Measurements from ENCODE around the gene SH3YL1.

The SH3YL1 gene

DNA sequence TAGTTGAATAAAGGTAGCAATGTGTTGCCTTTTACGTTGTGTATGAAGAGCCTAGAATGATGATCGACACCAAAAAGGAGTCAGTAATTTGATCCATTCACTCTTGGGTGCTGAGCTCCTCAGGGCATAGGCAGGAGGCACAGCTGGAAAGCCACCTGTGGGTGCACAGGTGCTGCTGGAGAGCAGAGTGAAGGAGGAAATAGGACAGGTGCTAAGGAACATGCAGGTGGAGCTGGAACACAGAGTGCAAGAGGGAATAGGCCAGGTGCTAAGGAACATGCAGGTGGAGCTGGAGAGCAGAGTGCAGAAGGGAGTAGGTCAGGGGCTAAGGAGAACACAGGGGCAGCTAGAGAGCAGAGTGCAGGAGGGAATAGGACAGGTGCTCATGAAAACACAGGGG is 86.1 kb downstream of the SH3YL1 start:
- no peak for DNase-seq (ENCODE audit: low spot score)

- no peak for DNase-seq (ENCODE audit: low spot score)
Observed at GRCh38 chr2:176917-177316, 86.9 kb downstream of the SH3YL1 start.

GRCh38 chr2:175880-176820 is 87.7 kb downstream of the SH3YL1 start:
- no peak for DNase-seq (ENCODE audit: low spot score)

DNA sequence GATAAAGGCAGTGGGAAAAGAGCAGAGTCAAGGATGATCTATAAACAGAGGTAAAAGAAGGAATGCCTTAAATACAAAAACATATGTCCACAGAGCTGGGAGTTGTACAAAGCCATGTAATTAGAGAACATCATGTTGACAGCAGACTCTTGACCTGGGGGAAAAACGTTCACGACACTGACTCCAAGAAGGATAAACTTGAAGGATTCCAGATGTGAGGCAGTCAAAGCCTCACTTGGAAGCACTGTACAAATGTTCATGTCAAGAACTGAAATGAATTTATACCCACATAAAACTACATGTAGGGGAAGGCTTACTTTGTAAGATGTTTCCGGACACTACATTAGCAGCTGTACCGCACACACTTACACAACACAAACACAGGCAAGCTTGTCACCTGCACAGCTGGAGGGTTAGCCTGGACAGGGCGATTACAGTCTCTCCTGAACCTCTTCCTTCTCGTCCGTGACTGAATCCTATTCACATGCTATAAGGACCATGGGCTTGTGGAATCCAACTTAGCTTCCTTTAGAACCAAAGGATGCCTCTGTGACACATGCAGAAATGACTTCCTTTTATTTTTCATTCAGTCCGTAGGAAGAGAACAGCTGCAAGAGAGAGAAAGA is 88.6 kb downstream of the SH3YL1 start:
- DNase-seq (ENCODE audit: low spot score): no peak

DNA sequence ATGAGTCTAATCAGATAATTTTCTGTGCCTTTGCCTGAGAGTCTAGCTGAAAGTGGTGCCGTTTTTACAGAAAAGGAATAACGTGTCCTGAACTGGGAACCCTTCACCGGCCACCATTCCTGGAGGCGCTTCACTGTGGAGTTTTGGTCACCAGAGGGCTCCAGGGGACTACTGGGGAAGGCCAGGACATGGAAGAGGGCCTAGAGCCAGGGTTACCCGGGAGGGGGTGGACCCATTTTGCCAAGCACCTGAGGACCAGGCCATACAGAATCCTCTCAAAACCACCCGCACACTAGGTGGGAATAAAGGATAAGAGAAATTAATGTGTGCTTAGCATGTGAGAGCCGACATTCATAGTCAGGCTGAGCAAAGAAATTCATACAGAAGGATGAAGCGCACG is 91.7 kb downstream of the SH3YL1 start:
- DNase-seq (ENCODE audit: low spot score): peak; percentile 25

DNA sequence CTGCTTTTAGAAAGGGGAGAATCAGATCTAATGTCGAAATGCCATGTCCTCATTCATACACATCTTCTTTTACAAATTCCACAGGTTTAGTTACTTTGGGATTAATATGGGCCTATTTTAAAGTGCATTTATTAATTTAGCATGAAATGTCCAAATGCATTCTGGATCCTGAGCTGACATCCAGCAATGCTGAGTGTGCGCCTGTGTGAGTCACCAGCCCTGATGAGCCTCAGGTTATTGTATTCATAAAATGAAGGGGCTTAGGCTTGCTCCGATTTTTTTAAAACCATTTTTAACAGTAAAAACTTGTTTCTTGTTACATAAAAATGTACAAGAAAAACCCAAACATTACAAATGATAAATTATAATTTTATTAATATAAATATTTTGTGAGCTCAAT is 94.1 kb downstream of the SH3YL1 start:
- DNase-seq (ENCODE audit: low spot score): no peak
